ENCODE measurements around the gene NBEA. TPM values are rescaled to one million over a fixed set of nuclear protein-coding genes. Genes with fewer than 3 reads are reported as not detected.

NBEA gene
- total RNA-seq, 6 experiments from 2014 or later = 5.6 to 9.6 (median 6.9) TPM

GRCh38 chr13:35714588-35715377, 772.7 kb downstream of the NBEA start:
- Mint-ChIP-seq H3K4me1 (ENCODE audit: low read depth) (peaks cover 47% of the 10 kb centered on the region), H3K27ac (peak overlapping the region; percentile 91), H3K27me3 (ENCODE audit: insufficient read depth) (no peaks in the 10 kb centered on the region; the same call in 1 of the 2 replicates), H3K4me3 (peak overlapping the region; percentile 78), H3K9me3 (no peaks in the 10 kb centered on the region), H3K36me3 (ENCODE audit: low read depth) (no peaks in the 10 kb centered on the region)
- no peak for TF ChIP-seq CTCF (IDR thresholded peaks at IDR 0.05)
- DNase-seq = no peak

GRCh38 chr13:35716186-35716585, 774.1 kb downstream of the NBEA start:
- Mint-ChIP-seq H3K4me3 (no peak overlapping the region), H3K27me3 (ENCODE audit: insufficient read depth) (no peaks in the 10 kb centered on the region; the same call in 1 of the 2 replicates), H3K27ac (no peak overlapping the region), H3K4me1 (ENCODE audit: low read depth) (peaks cover 57% of the 10 kb centered on the region), H3K9me3 (no peaks in the 10 kb centered on the region), H3K36me3 (ENCODE audit: low read depth) (no peaks in the 10 kb centered on the region)
- DNase-seq = no peak
- TF ChIP-seq CTCF (IDR thresholded peaks at IDR 0.05) = no peak

GRCh38 chr13:35716729-35717128, 774.7 kb downstream of the NBEA start:
- TF ChIP-seq CTCF (IDR thresholded peaks at IDR 0.05) = no peak
- Mint-ChIP-seq H3K9me3 (no peaks in the 10 kb centered on the region), H3K27ac (no peak overlapping the region), H3K27me3 (ENCODE audit: insufficient read depth) (no peaks in the 10 kb centered on the region; the same call in 1 of the 2 replicates), H3K4me3 (no peak overlapping the region), H3K4me1 (ENCODE audit: low read depth) (peaks cover 60% of the 10 kb centered on the region), H3K36me3 (ENCODE audit: low read depth) (no peaks in the 10 kb centered on the region)
- DNase-seq = no peak

- no peak overlapping the region for H3K4me3 Mint-ChIP-seq
- peak; percentile 31; the same call in 1 of the 2 replicates for TF ChIP-seq CTCF (IDR thresholded peaks at IDR 0.05)
- H3K27ac Mint-ChIP-seq = no peak overlapping the region
- no peaks in the 10 kb centered on the region for H3K36me3 Mint-ChIP-seq (ENCODE audit: low read depth)
- H3K9me3 Mint-ChIP-seq = no peaks in the 10 kb centered on the region
- peaks cover 61% of the 10 kb centered on the region for H3K4me1 Mint-ChIP-seq (ENCODE audit: low read depth)
- no peaks in the 10 kb centered on the region; the same call in 1 of the 2 replicates for H3K27me3 Mint-ChIP-seq (ENCODE audit: insufficient read depth)
- no peak for DNase-seq
These were observed 776.0 kb downstream of the NBEA start for GRCh38 chr13:35718084-35718483.

GRCh38 chr13:35720290-35720689, 778.2 kb downstream of the NBEA start:
- Mint-ChIP-seq H3K9me3 (no peaks in the 10 kb centered on the region), H3K4me1 (ENCODE audit: low read depth) (peaks cover 61% of the 10 kb centered on the region), H3K36me3 (ENCODE audit: low read depth) (no peaks in the 10 kb centered on the region), H3K27me3 (ENCODE audit: insufficient read depth) (no peaks in the 10 kb centered on the region), H3K27ac (no peak overlapping the region), H3K4me3 (peak overlapping the region; percentile 48; the same call in 1 of the 2 replicates)
- DNase-seq = no peak
- TF ChIP-seq CTCF (IDR thresholded peaks at IDR 0.05) = no peak

All from HFFc6 (cell line).